A549 (cell line): Measurements from ENCODE around the gene HPSE. TPM values are rescaled to one million over a fixed set of nuclear protein-coding genes. Genes with fewer than 3 reads are reported as not detected.
A peak's percentile ranks its signal among the peaks of the same experiment; 100 is the strongest.

Experiments
- ATAC-seq, 2 experiments: fragments of 200-7000 bp in 1 of 2; fragments of >200 bp in 1 of 2; cut with Nextera tagmentation in 1 of 2; cut with Tn5 transposase in 1 of 2; 3 replicates each; pipeline versions ENCODE4 v1.8.0 to v1.9.1; 2018 to 2020; ENCODE audit warnings: mild to moderate bottlenecking in 1 of 2, moderate library complexity in 1 of 2
- CTCF ChIA-PET: fragments of 300-600 bp; sonication (Branson Sonifier 250); formaldehyde crosslinking; extraction: SDS; loops from one replicate; lab custom pipeline; 2021; ENCODE audit warnings: antibody characterized with exemption, inconsistent platforms; lab: Yijun Ruan, JAX
- POLR2A ChIA-PET: fragments of 350-600 bp; formaldehyde crosslinking; extraction: SDS; loops from one replicate; lab custom pipeline; 2021; ENCODE audit warnings: antibody characterized with exemption, inconsistent platforms; lab: Yijun Ruan, JAX
- DNase-seq, 2 experiments: peaks; one replicate each; pipeline versions ENCODE4 v3.0.0 to v3.0.0-alpha.2; 2011 to 2016; ENCODE audit warnings: low read depth in 1 of 2, low spot score in 1 of 2
- FAIRE-seq: peaks from 2 replicates; lab custom pipeline; 2011; peaks lifted over from hg19 to GRCh38; lab: Jason Lieb, UNC
- H3K27ac ChIP-seq, 2 experiments: fragments of >200 bp; sonication (Bioruptor Twin); formaldehyde crosslinking; 3 replicates each; pipeline ENCODE4 v1.5.1; 2016 to 2017
- H3K4me1 ChIP-seq: fragments of >200 bp; sonication (Bioruptor Twin); formaldehyde crosslinking; 3 replicates; pipeline ENCODE4 v1.6.1; 2016
- H3K4me2 ChIP-seq: fragments of >200 bp; sonication (Bioruptor Twin); formaldehyde crosslinking; 3 replicates; pipeline ENCODE4 v1.6.1; 2016
- H3K4me3 ChIP-seq: fragments of >200 bp; sonication (Bioruptor Twin); formaldehyde crosslinking; 3 replicates; pipeline ENCODE4 v1.5.1; 2016
- H3K9me3 ChIP-seq: fragments of >200 bp; sonication (Bioruptor Twin); formaldehyde crosslinking; 3 replicates; pipeline ENCODE4 v1.6.1; 2016
- BCL3 ChIP-seq: fragments of >200 bp; sonication (Bioruptor Twin); formaldehyde crosslinking; IDR thresholded peaks from 3 replicates; pipeline ENCODE4 v1.6.1; 2016
- CBX2 ChIP-seq: fragments of 200-600 bp; sonication (generic); IDR thresholded peaks from 2 replicates; pipeline ENCODE4 v1.6.1; 2016; ENCODE audit warnings: low read depth, mild to moderate bottlenecking, borderline replicate concordance
- EHF ChIP-seq: fragments of 250-450 bp; sonication (Bioruptor Pico); IDR thresholded peaks from 2 replicates; pipeline ENCODE4 v1.5.0; 2020; ENCODE audit warnings: mild to moderate bottlenecking
- EHMT2 ChIP-seq: fragments of 200-600 bp; sonication (generic); IDR thresholded peaks from 2 replicates; pipeline ENCODE4 v1.6.1; 2016; ENCODE audit warnings: antibody characterized with exemption, low read depth, mild to moderate bottlenecking, moderate library complexity
- ELK1 ChIP-seq: fragments of 150-350 bp; IDR thresholded peaks from 2 replicates; pipeline ENCODE4 v1.6.1; 2014; ENCODE audit warnings: low read depth, mild to moderate bottlenecking, low read length
- ESRRA ChIP-seq: fragments of 150-350 bp; IDR thresholded peaks from 2 replicates; pipeline ENCODE4 v1.6.1; 2014; ENCODE audit warnings: mild to moderate bottlenecking, low read length, borderline replicate concordance
- FOSB ChIP-seq: fragments of 250-450 bp; sonication (Bioruptor Pico); IDR thresholded peaks from 2 replicates; pipeline ENCODE4 v1.5.0; 2020; ENCODE audit warnings: mild to moderate bottlenecking, moderate library complexity
- FOXS1 ChIP-seq: fragments of 250-450 bp; sonication (Bioruptor Pico); IDR thresholded peaks from 2 replicates; pipeline ENCODE4 v1.5.0; 2020; ENCODE audit warnings: mild to moderate bottlenecking, moderate library complexity
- GATA3 ChIP-seq: IDR thresholded peaks from 2 replicates; pipeline ENCODE4 v1.6.1; 2012; ENCODE audit warnings: borderline replicate concordance
- HEYL ChIP-seq: fragments of 250-450 bp; sonication (Bioruptor Pico); IDR thresholded peaks from 2 replicates; pipeline ENCODE4 v1.8.0; 2021; ENCODE audit warnings: mild to moderate bottlenecking, moderate library complexity
- HOXB5 ChIP-seq: fragments of 250-450 bp; sonication (Bioruptor Pico); IDR thresholded peaks from 2 replicates; pipeline ENCODE4 v1.5.0; 2020; ENCODE audit warnings: mild to moderate bottlenecking, moderate library complexity
- KDM5A ChIP-seq: fragments of 200-600 bp; sonication (generic); IDR thresholded peaks from 2 replicates; pipeline ENCODE4 v1.6.1; 2016; ENCODE audit warnings: antibody characterized with exemption, mild to moderate bottlenecking
- MAZ ChIP-seq: fragments of 150-350 bp; IDR thresholded peaks from 2 replicates; pipeline ENCODE4 v1.6.1; 2014; ENCODE audit warnings: antibody characterized with exemption, low read depth, low read length, borderline replicate concordance
- MYC ChIP-seq: IDR thresholded peaks from 2 replicates; pipeline ENCODE4 v1.6.1; 2012; ENCODE audit warnings: mild to moderate bottlenecking, inconsistent platforms, low read length, improper control_type of control experiment, borderline replicate concordance
- NFE2L2 ChIP-seq: fragments of 150-350 bp; conservative IDR thresholded peaks from 2 replicates; pipeline ENCODE4 v1.6.1; 2014; ENCODE audit warnings: low read length
- NPAS2 ChIP-seq: fragments of 250-450 bp; sonication (Bioruptor Pico); IDR thresholded peaks from 2 replicates; pipeline ENCODE4 v1.8.0; 2022; ENCODE audit warnings: mild to moderate bottlenecking, moderate library complexity, borderline replicate concordance
- NR3C1 ChIP-seq: fragments of >200 bp; sonication (Bioruptor Twin); formaldehyde crosslinking; IDR thresholded peaks from 3 replicates; pipeline ENCODE4 v1.6.1; 2017
- PBX3 ChIP-seq: IDR thresholded peaks from 2 replicates; pipeline ENCODE4 v1.6.1; 2012
- POLR2A ChIP-seq: IDR thresholded peaks from 2 replicates; pipeline ENCODE4 v1.6.1; 2012; ENCODE audit warnings: mild to moderate bottlenecking, low read length
- POLR2AphosphoS2 ChIP-seq: conservative IDR thresholded peaks from 2 replicates; pipeline ENCODE4 v1.6.1; 2012; ENCODE audit warnings: low read length, improper control_type of control experiment, inconsistent platforms
- RAD21 ChIP-seq, 2 experiments: fragments of >200 bp in 1 of 2; sonication (Bioruptor Twin) in 1 of 2; formaldehyde crosslinking in 1 of 2; IDR thresholded peaks in 1 of 2; conservative IDR thresholded peaks in 1 of 2; 2 replicates in 1 of 2; 3 replicates in 1 of 2; pipeline ENCODE4 v1.6.1; 2012 to 2018; ENCODE audit warnings: inconsistent platforms in 1 of 2
- RARB ChIP-seq: fragments of 250-450 bp; sonication (Bioruptor Pico); IDR thresholded peaks from 2 replicates; pipeline ENCODE4 v1.8.0; 2021; ENCODE audit warnings: mild to moderate bottlenecking, moderate library complexity
- RFX5 ChIP-seq: fragments of 450-650 bp; IDR thresholded peaks from 2 replicates; pipeline ENCODE4 v1.7.1; 2014; ENCODE audit warnings: antibody characterized with exemption, mild to moderate bottlenecking, moderate library complexity
- RNF2 ChIP-seq: fragments of 200-600 bp; sonication (generic); IDR thresholded peaks from 2 replicates; pipeline ENCODE4 v1.6.1; 2016; ENCODE audit warnings: low read depth, mild to moderate bottlenecking, antibody characterized with exemption, moderate library complexity, borderline replicate concordance
- SMC3 ChIP-seq: fragments of >200 bp; sonication (Bioruptor Twin); formaldehyde crosslinking; IDR thresholded peaks from 3 replicates; pipeline ENCODE4 v1.6.1; 2018; ENCODE audit warnings: inconsistent platforms
- SREBF2 ChIP-seq: fragments of 450-650 bp; IDR thresholded peaks from 2 replicates; pipeline ENCODE4 v1.6.1; 2014; ENCODE audit warnings: mild to moderate bottlenecking, moderate library complexity
- ZNF302 ChIP-seq: fragments of 250-450 bp; sonication (Bioruptor Pico); IDR thresholded peaks from 2 replicates; pipeline ENCODE4 v1.9.0; 2021; ENCODE audit warnings: inconsistent platforms, mild to moderate bottlenecking, moderate library complexity
- WGBS: methylation state at CpG from one replicate; pipeline ENCODE4 v1.1.6; 2017; ENCODE audit errors: missing lambda C conversion rate; 5-methylcytosine and 5-hydroxymethylcytosine counted together
- polyA plus RNA-seq, 4 experiments: library from polyadenylated mRNA; depleted of rRNA in 3 of 4; stranded (reverse); fragments of >200 nt; fragmentation: RNase III in 1 of 4; extraction: RNeasy Plus Mini Kit Qiagen cat#74134 plus additional on column Dnase treatment in 1 of 4; gene quantifications; 2 replicates in 3 of 4; 3 replicates in 1 of 4; pipeline ENCODE4 v1.2.3, GENCODE V29; 2011 to 2017
- TF ChIP-seq, protein P1 (sequence below): fragments of >200 bp; sonication (Bioruptor Twin); formaldehyde crosslinking; IDR thresholded peaks from 2 replicates; pipeline ENCODE4 v1.6.1; 2016
- TF ChIP-seq, protein P2 (sequence below): fragments of 250-450 bp; sonication (Bioruptor Pico); IDR thresholded peaks from 2 replicates; pipeline ENCODE4 v1.5.0; 2020; ENCODE audit warnings: low read depth, mild to moderate bottlenecking, moderate library complexity
- TF ChIP-seq, protein P3 (sequence below): fragments of 450-650 bp; IDR thresholded peaks from 2 replicates; pipeline ENCODE4 v1.6.1; 2014; ENCODE audit warnings: antibody characterized with exemption

HPSE gene
- polyA plus RNA-seq, 2 of the 4 experiments (the other 2 are of a cell fraction): 0.72 to 1.7 TPM

DNA sequence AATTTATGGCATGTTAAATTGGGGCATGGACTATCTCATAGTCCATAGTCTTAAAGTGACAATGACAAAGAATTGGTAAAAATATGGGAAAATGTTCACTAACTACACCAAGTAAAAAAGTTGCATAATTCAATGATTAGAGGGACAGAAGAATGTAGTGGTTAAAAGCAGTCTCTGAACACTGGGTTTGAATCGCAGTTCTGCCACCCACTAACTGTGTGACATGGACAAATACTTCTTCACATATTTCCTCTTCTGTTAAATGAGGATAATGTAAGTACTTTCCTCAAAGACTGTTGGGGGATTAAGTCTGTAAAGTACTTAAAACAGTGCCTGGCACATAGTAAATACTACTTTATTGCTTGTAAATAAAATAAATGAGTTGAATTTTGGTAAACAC, 65.4 kb downstream of the HPSE start:
- no peak overlapping the region for H3K27ac ChIP-seq
- CTCF ChIA-PET: no interaction called here
- H3K9me3 ChIP-seq: no peaks in the 10 kb centered on the region
- DNase-seq: no peak
- H3K4me2 ChIP-seq: no peak overlapping the region
- H3K4me1 ChIP-seq: peaks cover 30% of the 10 kb centered on the region
- FAIRE-seq: no peak
- no peak overlapping the region for H3K4me3 ChIP-seq
- WGBS: 86% methylated on average over 1 of the region's 1 CpG
- no peak for TF ChIP-seq PBX3
- TF ChIP-seq ZNF302 (CRISPR knock-in tag): no peak
- TF ChIP-seq FOSB: no peak
- TF ChIP-seq BCL3: no peak
- TF ChIP-seq NFE2L2: no peak
- TF ChIP-seq RAD21 (conservative IDR thresholded peaks at IDR 0.05 in 1 of 2, IDR thresholded peaks at IDR 0.05 in 1 of 2): no peak
- no peak for TF ChIP-seq ESRRA
- no peak for TF ChIP-seq SREBF2
- TF ChIP-seq POLR2AphosphoS2: no peak
- TF ChIP-seq HOXB5: no peak
- TF ChIP-seq RFX5: no peak
- TF ChIP-seq HEYL (CRISPR knock-in tag): no peak
- TF ChIP-seq RARB (CRISPR knock-in tag): no peak
- TF ChIP-seq NPAS2 (CRISPR knock-in tag): no peak
- no peak for TF ChIP-seq MYC
- no peak for TF ChIP-seq RNF2
- no peak for TF ChIP-seq POLR2A
- TF ChIP-seq, protein P1, sequence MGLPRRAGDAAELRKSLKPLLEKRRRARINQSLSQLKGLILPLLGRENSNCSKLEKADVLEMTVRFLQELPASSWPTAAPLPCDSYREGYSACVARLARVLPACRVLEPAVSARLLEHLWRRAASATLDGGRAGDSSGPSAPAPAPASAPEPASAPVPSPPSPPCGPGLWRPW: no peak
- no peak for TF ChIP-seq EHF (CRISPR knock-in tag)
- no peak for ATAC-seq
- POLR2A ChIA-PET: no interaction called here

GRCh38 chr4:83268491-83268890, 66.2 kb downstream of the HPSE start:
- ChIA-PET CTCF (interaction anchor here (0.7 to 1.3 kb wide), 2 partner anchors 12 to 16 kb away, joined by 3 read pairs; partner anchors contain the start of gene COQ2), POLR2A (interaction anchor here (1.2 to 2.6 kb wide), 2 partner anchors 16 to 158 kb away, joined by 4 to 14 read pairs; partner anchors contain the start of gene COQ2)
- no peak for TF ChIP-seq MAZ
- no peak for TF ChIP-seq EHMT2
- TF ChIP-seq SREBF2: no peak
- no peak for TF ChIP-seq SMC3
- TF ChIP-seq GATA3: no peak
- TF ChIP-seq CBX2: no peak
- no peak for TF ChIP-seq NR3C1
- no peak for TF ChIP-seq PBX3
- TF ChIP-seq POLR2A: no peak
- TF ChIP-seq ELK1: no peak
- no peak for TF ChIP-seq RFX5
- TF ChIP-seq, protein P2, sequence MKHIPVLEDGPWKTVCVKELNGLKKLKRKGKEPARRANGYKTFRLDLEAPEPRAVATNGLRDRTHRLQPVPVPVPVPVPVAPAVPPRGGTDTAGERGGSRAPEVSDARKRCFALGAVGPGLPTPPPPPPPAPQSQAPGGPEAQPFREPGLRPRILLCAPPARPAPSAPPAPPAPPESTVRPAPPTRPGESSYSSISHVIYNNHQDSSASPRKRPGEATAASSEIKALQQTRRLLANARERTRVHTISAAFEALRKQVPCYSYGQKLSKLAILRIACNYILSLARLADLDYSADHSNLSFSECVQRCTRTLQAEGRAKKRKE: no peak
- TF ChIP-seq, protein P3, sequence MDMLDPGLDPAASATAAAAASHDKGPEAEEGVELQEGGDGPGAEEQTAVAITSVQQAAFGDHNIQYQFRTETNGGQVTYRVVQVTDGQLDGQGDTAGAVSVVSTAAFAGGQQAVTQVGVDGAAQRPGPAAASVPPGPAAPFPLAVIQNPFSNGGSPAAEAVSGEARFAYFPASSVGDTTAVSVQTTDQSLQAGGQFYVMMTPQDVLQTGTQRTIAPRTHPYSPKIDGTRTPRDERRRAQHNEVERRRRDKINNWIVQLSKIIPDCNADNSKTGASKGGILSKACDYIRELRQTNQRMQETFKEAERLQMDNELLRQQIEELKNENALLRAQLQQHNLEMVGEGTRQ: no peak
- no peak for TF ChIP-seq MYC
- no peak for TF ChIP-seq FOXS1 (CRISPR knock-in tag)
- no peak for TF ChIP-seq KDM5A
- TF ChIP-seq RAD21 (conservative IDR thresholded peaks at IDR 0.05 in 1 of 2, IDR thresholded peaks at IDR 0.05 in 1 of 2): no peak
- no peak for TF ChIP-seq FOSB
- no peak for TF ChIP-seq NFE2L2
- TF ChIP-seq ESRRA: no peak
- ATAC-seq: no peak
- no peak overlapping the region for H3K4me3 ChIP-seq
- WGBS: 50% methylated on average over 2 of the region's 2 CpGs
- peaks cover 30% of the 10 kb centered on the region for H3K4me1 ChIP-seq
- no peak for DNase-seq
- H3K9me3 ChIP-seq: no peaks in the 10 kb centered on the region
- peak overlapping the region; percentile 77; the same call in 1 of the 3 replicates for H3K4me2 ChIP-seq
- peak overlapping the region; percentile 59 to 81; a peak in 3 of 6 replicates for H3K27ac ChIP-seq
- no peak for FAIRE-seq
